ENCODE results near the gene SIRT7.

GRCh38 chr17:81906476-81907218 lies 11.3 kb downstream of the SIRT7 start:
- TF ChIP-seq CTCF (IDR thresholded peaks at IDR 0.05) (no peak), POLR2A (IDR thresholded peaks at IDR 0.05) (no peak)

All from adrenal gland (tissue), 5 donors.